ENCODE data around the gene CAMSAP2. TPM values are rescaled to one million over a fixed set of nuclear protein-coding genes. Genes with fewer than 3 reads are reported as not detected.

Gene CAMSAP2
- total RNA-seq, 1 experiment from 2014 or later: 30.3 TPM

DNA sequence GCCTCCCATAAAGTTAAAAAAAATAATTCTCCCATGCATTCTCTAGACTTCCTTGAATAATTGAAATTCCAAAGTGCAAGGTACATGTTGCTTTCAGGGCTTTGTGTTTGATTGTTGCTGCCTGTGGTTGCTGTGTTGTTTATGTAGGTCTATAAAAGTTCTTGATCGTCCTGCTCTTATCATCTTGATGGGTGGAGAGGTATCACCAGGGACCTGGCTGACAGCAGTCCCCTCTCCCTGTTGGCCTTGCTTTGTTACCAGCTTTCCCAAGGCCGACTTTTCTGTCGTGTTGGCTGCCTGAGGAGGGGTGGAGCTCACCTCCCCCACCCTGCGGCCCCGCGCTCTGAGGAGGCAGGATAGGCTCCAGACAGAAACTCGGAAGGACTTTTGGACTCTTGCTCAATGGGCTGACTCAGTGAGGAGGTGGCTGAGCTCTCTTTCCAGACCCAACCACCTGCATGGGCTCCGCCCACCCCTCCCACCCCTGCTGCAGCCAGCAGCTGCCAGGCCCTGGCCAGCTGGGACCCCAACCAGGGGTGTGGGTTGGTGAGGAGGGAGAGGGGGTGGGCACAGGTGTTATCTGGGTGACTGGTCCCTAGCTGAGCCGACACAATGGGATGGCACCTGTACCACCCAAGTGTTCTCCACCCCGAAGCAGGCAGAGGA is 158.0 kb downstream of the CAMSAP2 start:
- TSS peak; percentile 49 for BruUV-seq (replicated peaks)
- H3K27ac Mint-ChIP-seq (ENCODE audit: unreplicated experiment): peak overlapping the region; percentile 89

DNA sequence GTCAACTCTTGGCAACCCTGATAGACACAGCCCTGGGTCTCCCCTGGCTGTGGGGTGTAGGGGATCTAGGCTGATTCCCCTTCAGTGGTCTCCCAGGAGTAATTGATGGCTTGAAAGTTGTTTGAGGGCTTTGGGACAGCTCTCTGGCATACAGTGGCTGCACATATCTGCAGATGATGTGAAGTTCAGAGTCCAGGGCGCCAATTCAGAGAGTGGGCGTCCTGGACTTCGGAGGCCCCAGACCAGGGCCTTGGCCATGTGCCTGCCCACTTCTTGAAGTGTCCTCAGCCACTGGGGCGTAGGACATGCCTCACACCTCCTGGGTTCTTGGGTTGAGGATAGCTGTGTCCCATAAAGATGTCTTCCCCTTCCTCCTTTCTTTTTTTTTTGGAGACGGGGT is 158.6 kb downstream of the CAMSAP2 start:
- no peak for DNase-seq
- peaks cover 100% of the 10 kb centered on the region for H3K36me3 Mint-ChIP-seq (ENCODE audit: insufficient read depth, unreplicated experiment)
- TF ChIP-seq, protein P1, sequence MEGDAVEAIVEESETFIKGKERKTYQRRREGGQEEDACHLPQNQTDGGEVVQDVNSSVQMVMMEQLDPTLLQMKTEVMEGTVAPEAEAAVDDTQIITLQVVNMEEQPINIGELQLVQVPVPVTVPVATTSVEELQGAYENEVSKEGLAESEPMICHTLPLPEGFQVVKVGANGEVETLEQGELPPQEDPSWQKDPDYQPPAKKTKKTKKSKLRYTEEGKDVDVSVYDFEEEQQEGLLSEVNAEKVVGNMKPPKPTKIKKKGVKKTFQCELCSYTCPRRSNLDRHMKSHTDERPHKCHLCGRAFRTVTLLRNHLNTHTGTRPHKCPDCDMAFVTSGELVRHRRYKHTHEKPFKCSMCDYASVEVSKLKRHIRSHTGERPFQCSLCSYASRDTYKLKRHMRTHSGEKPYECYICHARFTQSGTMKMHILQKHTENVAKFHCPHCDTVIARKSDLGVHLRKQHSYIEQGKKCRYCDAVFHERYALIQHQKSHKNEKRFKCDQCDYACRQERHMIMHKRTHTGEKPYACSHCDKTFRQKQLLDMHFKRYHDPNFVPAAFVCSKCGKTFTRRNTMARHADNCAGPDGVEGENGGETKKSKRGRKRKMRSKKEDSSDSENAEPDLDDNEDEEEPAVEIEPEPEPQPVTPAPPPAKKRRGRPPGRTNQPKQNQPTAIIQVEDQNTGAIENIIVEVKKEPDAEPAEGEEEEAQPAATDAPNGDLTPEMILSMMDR (IDR thresholded peaks at IDR 0.05; ENCODE audit: unreplicated experiment): no peak
- H3K4me3 Mint-ChIP-seq (ENCODE audit: low read depth, unreplicated experiment): peak overlapping the region; percentile 99
- no TSS peak for BruUV-seq (replicated peaks)
- H3K4me1 Mint-ChIP-seq (ENCODE audit: low read depth, unreplicated experiment): peaks cover 69% of the 10 kb centered on the region
- CTCF ChIA-PET: interaction anchor here (0.9 to 1.5 kb wide), 6 partner anchors 8 to 145 kb away, joined by 3 to 9 read pairs (median 6); no protein-coding TSS in a partner anchor
- H3K27ac Mint-ChIP-seq (ENCODE audit: unreplicated experiment): peak overlapping the region; percentile 89
- intact Hi-C loops (cut with micrococcal nuclease; ENCODE audit: unreplicated experiment): no loop called here
- no peaks in the 10 kb centered on the region for H3K27me3 Mint-ChIP-seq (ENCODE audit: unreplicated experiment)
- no peaks in the 10 kb centered on the region for H3K9me3 Mint-ChIP-seq (ENCODE audit: low read depth, unreplicated experiment)

More for the DNA sequence above, 158.0 kb downstream of the CAMSAP2 start:
- Mint-ChIP-seq H3K27me3 (ENCODE audit: unreplicated experiment) (no peaks in the 10 kb centered on the region), H3K4me1 (ENCODE audit: low read depth, unreplicated experiment) (peaks cover 68% of the 10 kb centered on the region), H3K36me3 (ENCODE audit: insufficient read depth, unreplicated experiment) (peaks cover 100% of the 10 kb centered on the region), H3K9me3 (ENCODE audit: low read depth, unreplicated experiment) (no peaks in the 10 kb centered on the region), H3K4me3 (ENCODE audit: low read depth, unreplicated experiment) (peak overlapping the region; percentile 99)
- peak; percentile 97 for DNase-seq
- TF ChIP-seq, protein P1 (IDR thresholded peaks at IDR 0.05; ENCODE audit: unreplicated experiment): no peak
- CTCF ChIA-PET: interaction anchor here (0.8 to 1.5 kb wide), 8 partner anchors 8 to 274 kb away, joined by 3 to 9 read pairs (median 6); no protein-coding TSS in a partner anchor
- intact Hi-C loops (cut with micrococcal nuclease; ENCODE audit: unreplicated experiment): no loop called here

DNA sequence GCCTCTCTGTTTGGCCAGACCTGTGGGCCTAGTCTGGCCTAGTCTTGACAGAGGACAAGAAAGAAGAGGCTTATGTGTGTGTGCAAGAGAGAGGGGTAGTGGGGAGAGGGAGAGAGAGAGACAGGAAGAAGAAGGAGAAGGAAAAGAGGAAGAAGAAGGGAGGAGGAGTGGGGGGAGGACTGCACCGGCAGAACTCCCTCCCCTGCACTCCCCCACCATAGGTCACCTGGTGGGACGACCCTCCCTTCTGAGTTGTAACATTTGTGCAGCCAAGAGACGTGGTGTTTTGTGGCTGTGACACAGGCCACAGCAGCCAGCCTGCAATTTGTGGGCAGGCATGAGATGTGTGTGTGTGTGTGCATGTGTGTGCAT is 160.3 kb downstream of the CAMSAP2 start:
- H3K27ac Mint-ChIP-seq (ENCODE audit: unreplicated experiment): peak overlapping the region; percentile 72
- intact Hi-C loops (cut with micrococcal nuclease; ENCODE audit: unreplicated experiment): no loop called here
- peaks cover 57% of the 10 kb centered on the region for H3K4me1 Mint-ChIP-seq (ENCODE audit: low read depth, unreplicated experiment)
- DNase-seq: no peak
- no peak overlapping the region for H3K4me3 Mint-ChIP-seq (ENCODE audit: low read depth, unreplicated experiment)
- no peaks in the 10 kb centered on the region for H3K27me3 Mint-ChIP-seq (ENCODE audit: unreplicated experiment)
- peaks cover 100% of the 10 kb centered on the region for H3K36me3 Mint-ChIP-seq (ENCODE audit: insufficient read depth, unreplicated experiment)
- no peaks in the 10 kb centered on the region for H3K9me3 Mint-ChIP-seq (ENCODE audit: low read depth, unreplicated experiment)
- TF ChIP-seq, protein P1 (IDR thresholded peaks at IDR 0.05; ENCODE audit: unreplicated experiment): no peak
- CTCF ChIA-PET: no interaction called here
- BruUV-seq (replicated peaks): no TSS peak

DNA sequence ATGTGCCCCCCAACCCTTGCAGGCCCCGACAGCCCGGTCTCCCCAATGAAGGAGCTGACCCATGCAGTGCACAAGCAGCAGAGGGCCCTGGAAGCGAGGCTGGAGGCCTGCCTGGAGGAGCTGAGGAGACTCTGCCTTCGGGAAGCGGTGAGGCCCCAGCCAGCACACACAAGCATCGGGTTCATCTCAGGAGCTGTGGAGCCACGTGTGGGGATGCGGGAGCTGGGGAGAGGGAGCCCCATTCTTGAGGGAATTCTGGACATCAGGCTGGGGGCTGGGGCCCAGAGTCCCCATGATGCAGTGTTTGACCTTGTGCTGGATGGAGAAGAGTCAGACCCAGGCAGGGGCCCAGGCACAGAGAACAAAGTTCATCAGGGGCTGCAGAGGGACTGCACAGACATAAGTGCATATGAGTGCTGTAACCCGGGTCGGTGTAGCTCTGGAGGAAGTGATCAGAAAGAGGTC is 160.8 kb downstream of the CAMSAP2 start:
- no peak for DNase-seq
- H3K27ac Mint-ChIP-seq (ENCODE audit: unreplicated experiment): peak overlapping the region; percentile 72
- TF ChIP-seq, protein P1 (IDR thresholded peaks at IDR 0.05; ENCODE audit: unreplicated experiment): no peak
- intact Hi-C loops (cut with micrococcal nuclease; ENCODE audit: unreplicated experiment): no loop called here
- no peaks in the 10 kb centered on the region for H3K27me3 Mint-ChIP-seq (ENCODE audit: unreplicated experiment)
- CTCF ChIA-PET: no interaction called here
- no peak overlapping the region for H3K4me3 Mint-ChIP-seq (ENCODE audit: low read depth, unreplicated experiment)
- peaks cover 100% of the 10 kb centered on the region for H3K36me3 Mint-ChIP-seq (ENCODE audit: insufficient read depth, unreplicated experiment)
- no TSS peak for BruUV-seq (replicated peaks)
- no peaks in the 10 kb centered on the region for H3K9me3 Mint-ChIP-seq (ENCODE audit: low read depth, unreplicated experiment)
- H3K4me1 Mint-ChIP-seq (ENCODE audit: low read depth, unreplicated experiment): peaks cover 52% of the 10 kb centered on the region

All from Calu3 (cell line).